ENCODE measurements around the gene LRIG2. TPM values are rescaled to one million over a fixed set of nuclear protein-coding genes. Genes with fewer than 3 reads are reported as not detected.

The LRIG2 gene
- total RNA-seq, 1 experiment from 2014 or later: 23.2 TPM

DNA sequence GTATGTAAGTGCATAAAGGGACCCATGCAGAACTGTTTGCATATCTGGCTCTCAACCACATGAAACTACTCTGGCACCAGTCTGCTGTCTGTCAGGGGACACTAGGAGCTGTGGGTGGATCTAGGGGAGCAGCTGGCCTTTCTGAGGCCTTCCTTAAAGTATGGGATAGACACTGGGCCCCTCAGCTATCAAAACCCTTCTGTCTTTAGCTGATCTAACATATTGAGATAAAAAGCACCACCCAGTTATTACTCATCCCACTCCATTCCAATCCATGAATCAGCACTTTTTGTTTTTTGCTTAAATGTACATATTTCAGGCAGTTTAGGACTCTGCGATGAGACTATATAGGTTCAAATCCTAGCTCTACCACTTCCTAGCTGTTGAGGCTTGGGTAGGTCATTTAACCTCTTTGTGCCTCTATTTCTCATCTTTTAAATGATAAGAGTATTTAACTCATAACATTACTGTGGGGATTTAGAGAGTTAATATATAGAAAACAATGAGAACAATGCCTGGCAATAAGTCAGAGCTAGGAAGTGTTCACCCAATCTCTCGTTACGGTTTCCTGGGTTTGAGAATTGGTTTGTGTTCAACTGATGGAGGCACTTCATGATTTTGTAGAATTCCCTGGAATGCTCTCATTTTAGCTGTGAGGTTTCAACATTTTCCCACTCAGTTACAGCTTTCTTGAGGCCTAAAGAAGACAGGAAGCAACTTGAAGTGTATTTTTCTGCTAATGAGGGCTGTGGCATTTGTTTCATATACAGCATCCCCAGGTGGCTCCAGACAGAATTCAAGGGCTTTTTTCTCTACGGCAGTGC, 68.9 kb downstream of the LRIG2 start:
- peaks cover 4% of the 10 kb centered on the region; the same call in 1 of the 2 replicates for H3K4me1 ChIP-seq (ENCODE audit: insufficient read depth, low read length)
- H3K23me2 ChIP-seq (ENCODE audit: insufficient read length, low read depth, low read length, poor library complexity, severe bottlenecking): no peaks in the 10 kb centered on the region
- no peak overlapping the region for H2AFZ ChIP-seq (ENCODE audit: low read length)
- no peak overlapping the region for H3K18ac ChIP-seq (ENCODE audit: insufficient read length, low read depth, low read length)
- no peak overlapping the region for H2BK120ac ChIP-seq (ENCODE audit: low read depth, low read length, poor library complexity, severe bottlenecking)
- H3K79me1 ChIP-seq (ENCODE audit: insufficient read depth, low read depth, low read length, poor library complexity, severe bottlenecking): no peaks in the 10 kb centered on the region
- no CpG with 5 or more reads among the region's 4 CpGs for WGBS (ENCODE audit: extremely low coverage, insufficient read length, low lambda C conversion rate)
- no peaks in the 10 kb centered on the region; the same call in 1 of the 2 replicates for H3K27me3 Mint-ChIP-seq (ENCODE audit: low read depth)
- H2BK12ac ChIP-seq (ENCODE audit: insufficient read length, low read depth, low read length): no peak overlapping the region
- no peak overlapping the region for H2AK5ac ChIP-seq (ENCODE audit: insufficient read length, low read length)
- no peak for TF ChIP-seq CTCF (conservative IDR thresholded peaks at IDR 0.05)
- H4K8ac ChIP-seq (replicated peaks; ENCODE audit: insufficient read length, low read depth, low read length): no peak overlapping the region
- H3K4me3 Mint-ChIP-seq: no peak overlapping the region
- H2BK20ac ChIP-seq (ENCODE audit: low read depth, low read length, poor library complexity, severe bottlenecking): no peak overlapping the region
- no peak overlapping the region for H3K56ac ChIP-seq (ENCODE audit: insufficient read length, low read depth, low read length)
- H4K20me1 ChIP-seq (ENCODE audit: control insufficient read depth, insufficient read depth, insufficient read length): no peaks in the 10 kb centered on the region
- H3K79me2 ChIP-seq (ENCODE audit: insufficient read depth, low read length): no peaks in the 10 kb centered on the region
- H3T11ph ChIP-seq (ENCODE audit: low read length): no peak overlapping the region
- H3K4me2 ChIP-seq (ENCODE audit: insufficient read depth, insufficient read length, low read length): no peak overlapping the region
- no peaks in the 10 kb centered on the region for H3K27me3 ChIP-seq (ENCODE audit: insufficient read depth, low read length)
- H3K23ac ChIP-seq (ENCODE audit: insufficient read length, low read depth, low read length): no peak overlapping the region
- peaks cover 21 to 27% of the 10 kb centered on the region in 2 experiments for H3K4me1 Mint-ChIP-seq
- no peak overlapping the region for H2BK5ac ChIP-seq (ENCODE audit: insufficient read length, low read length)
- DNase-seq: no peak
- no peak overlapping the region for H3K14ac ChIP-seq (ENCODE audit: insufficient read depth, low read length)
- H3K36me3 Mint-ChIP-seq (ENCODE audit: insufficient read depth in 1 of 3, low read depth in 3 of 3): no peaks in the 10 kb centered on the region
- H4K91ac ChIP-seq (ENCODE audit: insufficient read length, low read depth, low read length): no peak overlapping the region
- no peak overlapping the region for H2BK15ac ChIP-seq (ENCODE audit: low read depth, low read length)
- H3K27ac ChIP-seq (ENCODE audit: insufficient read length, low read depth, low read length): no peak overlapping the region
- H3K9ac ChIP-seq (ENCODE audit: extremely low read depth, insufficient read length, low read length): no peak overlapping the region
- H3K9me3 Mint-ChIP-seq: no peaks in the 10 kb centered on the region
- no peak overlapping the region for H4K5ac ChIP-seq (ENCODE audit: insufficient read length, low read depth, low read length)
- no peaks in the 10 kb centered on the region for H3K9me3 ChIP-seq (ENCODE audit: control insufficient read depth, low read depth, low read length)
- H3K4ac ChIP-seq (ENCODE audit: low read depth, low read length): no peak overlapping the region
- H3K27ac Mint-ChIP-seq: no peak overlapping the region; a peak in 1 of 7 replicates
